ENCODE results near the gene AGPAT2.

Gene AGPAT2

DNA sequence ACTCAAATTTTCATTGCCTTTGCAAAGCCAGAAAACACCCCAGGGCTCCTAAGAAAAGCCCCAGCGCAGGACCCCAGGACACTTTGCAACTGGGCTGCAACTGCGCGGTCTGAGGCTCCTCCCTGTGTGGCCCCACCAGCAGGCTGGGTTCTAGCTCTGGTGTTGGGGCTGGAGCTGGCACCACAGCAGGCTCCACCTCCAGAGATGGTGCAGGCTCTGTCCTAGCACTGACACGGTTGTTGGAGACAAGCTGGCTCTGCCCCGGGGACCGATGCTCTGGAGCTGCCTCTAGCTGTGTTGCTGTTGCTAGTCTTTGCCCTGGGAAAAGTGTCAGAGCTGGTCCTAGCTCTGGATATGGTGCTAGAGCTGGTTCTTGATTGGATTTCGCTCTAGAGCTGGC, 41.9 kb upstream of the AGPAT2 start:
- H3K4me3 ChIP-seq (ENCODE audit: low read depth, low read length): peak overlapping the region; percentile 78
- TF ChIP-seq, protein P1, sequence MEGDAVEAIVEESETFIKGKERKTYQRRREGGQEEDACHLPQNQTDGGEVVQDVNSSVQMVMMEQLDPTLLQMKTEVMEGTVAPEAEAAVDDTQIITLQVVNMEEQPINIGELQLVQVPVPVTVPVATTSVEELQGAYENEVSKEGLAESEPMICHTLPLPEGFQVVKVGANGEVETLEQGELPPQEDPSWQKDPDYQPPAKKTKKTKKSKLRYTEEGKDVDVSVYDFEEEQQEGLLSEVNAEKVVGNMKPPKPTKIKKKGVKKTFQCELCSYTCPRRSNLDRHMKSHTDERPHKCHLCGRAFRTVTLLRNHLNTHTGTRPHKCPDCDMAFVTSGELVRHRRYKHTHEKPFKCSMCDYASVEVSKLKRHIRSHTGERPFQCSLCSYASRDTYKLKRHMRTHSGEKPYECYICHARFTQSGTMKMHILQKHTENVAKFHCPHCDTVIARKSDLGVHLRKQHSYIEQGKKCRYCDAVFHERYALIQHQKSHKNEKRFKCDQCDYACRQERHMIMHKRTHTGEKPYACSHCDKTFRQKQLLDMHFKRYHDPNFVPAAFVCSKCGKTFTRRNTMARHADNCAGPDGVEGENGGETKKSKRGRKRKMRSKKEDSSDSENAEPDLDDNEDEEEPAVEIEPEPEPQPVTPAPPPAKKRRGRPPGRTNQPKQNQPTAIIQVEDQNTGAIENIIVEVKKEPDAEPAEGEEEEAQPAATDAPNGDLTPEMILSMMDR (IDR thresholded peaks at IDR 0.05; ENCODE audit: low read depth, low read length, missing control alignments): no peak
- DNase-seq (ENCODE audit: low read depth): no peak
- in situ Hi-C loops (cut with HindIII; ENCODE audit: low sequenced_read_pairs): no loop called here

DNA sequence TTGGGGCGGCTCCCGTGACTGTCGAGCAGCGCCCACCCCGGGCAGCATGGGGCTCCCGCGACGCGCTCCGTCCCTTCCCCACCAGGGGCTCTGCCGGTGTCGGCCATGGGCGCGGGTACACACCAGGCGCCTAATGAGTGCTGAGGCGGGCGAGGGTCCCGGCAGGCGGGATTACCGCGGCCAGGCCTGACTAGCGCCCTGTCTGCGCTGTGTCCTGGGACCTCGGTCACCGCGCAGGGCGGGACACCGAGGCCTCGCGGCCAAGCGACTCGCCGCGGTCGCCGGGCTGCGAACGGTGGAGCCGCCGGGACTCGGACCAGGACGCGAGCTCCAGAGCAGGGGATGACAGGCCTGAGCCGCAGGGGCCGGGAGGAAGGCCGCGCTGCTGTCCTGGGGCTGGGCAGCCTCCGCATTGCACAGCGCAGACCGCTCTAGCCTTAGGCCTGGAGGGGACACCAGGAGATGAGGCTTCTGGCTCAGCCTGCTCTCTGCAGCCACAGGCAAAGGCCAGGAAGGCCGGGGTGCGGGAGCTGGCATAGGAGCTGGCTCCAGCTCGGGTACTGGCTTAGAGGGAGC, 41.4 kb upstream of the AGPAT2 start:
- in situ Hi-C loops (cut with HindIII; ENCODE audit: low sequenced_read_pairs): no loop called here
- DNase-seq (ENCODE audit: low read depth): no peak
- TF ChIP-seq, protein P1 (IDR thresholded peaks at IDR 0.05; ENCODE audit: low read depth, low read length, missing control alignments): no peak
- peak overlapping the region; percentile 78 for H3K4me3 ChIP-seq (ENCODE audit: low read depth, low read length)

DNA sequence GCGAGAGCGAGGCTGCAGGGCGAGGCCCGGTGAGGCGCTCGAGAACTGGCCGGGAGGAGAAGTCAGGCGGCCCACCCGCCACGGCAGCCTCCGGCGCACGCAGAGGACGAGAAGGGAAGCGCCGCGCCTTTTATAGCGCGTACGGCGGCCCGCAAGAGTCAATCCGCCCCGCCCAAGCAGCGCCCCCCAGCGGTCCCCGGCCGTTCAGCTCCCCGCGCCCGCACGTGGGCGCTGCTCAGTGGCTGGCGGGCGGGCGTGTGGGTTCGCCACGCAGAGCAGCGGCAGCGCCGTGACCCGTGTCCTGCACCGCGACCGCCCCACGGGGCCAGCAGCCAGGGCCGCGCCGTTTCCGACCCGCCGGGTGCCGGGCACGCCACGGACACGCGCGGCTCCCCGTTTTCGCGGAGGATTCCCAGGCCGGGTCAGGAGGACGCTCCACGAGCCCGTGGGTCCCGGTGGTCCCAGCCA, 40.9 kb upstream of the AGPAT2 start:
- DNase-seq (ENCODE audit: low read depth): peak; percentile 61
- in situ Hi-C loops (cut with HindIII; ENCODE audit: low sequenced_read_pairs): no loop called here
- TF ChIP-seq, protein P1 (IDR thresholded peaks at IDR 0.05; ENCODE audit: low read depth, low read length, missing control alignments): peak; percentile 70
- H3K4me3 ChIP-seq (ENCODE audit: low read depth, low read length): peak overlapping the region; percentile 78

DNA sequence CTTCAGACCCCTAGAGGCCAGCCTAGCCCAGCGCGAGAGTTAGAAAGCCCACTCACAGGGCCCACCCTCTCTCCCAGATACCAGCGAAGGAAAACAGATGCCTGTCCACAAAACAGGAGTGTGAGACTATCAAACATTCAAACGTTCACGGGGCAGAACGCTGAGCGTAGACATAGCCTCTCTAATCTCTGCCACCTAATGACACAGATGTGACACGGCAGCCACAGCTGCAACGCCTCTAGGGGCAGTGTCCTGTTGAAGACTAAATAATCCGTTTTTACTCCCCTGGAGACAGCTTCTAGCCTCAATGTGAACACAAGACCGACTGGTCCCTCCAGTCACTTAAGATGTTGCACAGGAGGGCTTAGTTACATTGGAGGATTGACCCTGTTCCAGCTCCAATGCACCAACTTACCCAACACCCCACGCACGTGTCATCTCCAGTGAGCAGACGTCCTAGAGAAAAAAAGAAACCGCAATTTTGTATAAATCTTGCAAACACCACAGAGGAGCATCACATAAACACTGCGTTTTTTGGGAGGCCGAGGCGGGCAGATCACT, 39.5 kb upstream of the AGPAT2 start:
- in situ Hi-C loops (cut with HindIII; ENCODE audit: low sequenced_read_pairs): no loop called here
- peak overlapping the region; percentile 78 for H3K4me3 ChIP-seq (ENCODE audit: low read depth, low read length)
- DNase-seq (ENCODE audit: low read depth): no peak
- TF ChIP-seq, protein P1 (IDR thresholded peaks at IDR 0.05; ENCODE audit: low read depth, low read length, missing control alignments): peak; percentile 48

DNA sequence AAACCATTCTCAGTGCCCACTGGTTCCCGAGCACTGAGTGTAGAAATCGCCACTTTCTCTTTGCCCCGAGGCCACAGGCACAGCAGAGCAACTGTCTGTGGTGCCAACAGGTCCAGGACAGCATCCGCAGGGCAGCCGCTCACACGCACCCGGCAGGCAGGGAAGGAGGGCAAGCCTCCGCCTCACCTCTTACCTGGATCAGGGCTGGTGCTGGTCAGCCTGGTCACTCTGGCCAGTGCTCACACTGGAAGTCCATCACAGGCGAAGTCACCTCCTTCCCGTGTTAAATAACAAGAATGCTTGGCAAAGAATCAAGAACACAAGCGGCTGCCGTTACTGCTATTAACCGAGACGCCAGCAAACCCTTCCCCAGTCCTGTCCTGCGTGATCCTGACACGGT, 38.9 kb upstream of the AGPAT2 start:
- TF ChIP-seq, protein P1 (IDR thresholded peaks at IDR 0.05; ENCODE audit: low read depth, low read length, missing control alignments): no peak
- in situ Hi-C loops (cut with HindIII; ENCODE audit: low sequenced_read_pairs): no loop called here
- no peak for DNase-seq (ENCODE audit: low read depth)
- H3K4me3 ChIP-seq (ENCODE audit: low read depth, low read length): peak overlapping the region; percentile 78

DNA sequence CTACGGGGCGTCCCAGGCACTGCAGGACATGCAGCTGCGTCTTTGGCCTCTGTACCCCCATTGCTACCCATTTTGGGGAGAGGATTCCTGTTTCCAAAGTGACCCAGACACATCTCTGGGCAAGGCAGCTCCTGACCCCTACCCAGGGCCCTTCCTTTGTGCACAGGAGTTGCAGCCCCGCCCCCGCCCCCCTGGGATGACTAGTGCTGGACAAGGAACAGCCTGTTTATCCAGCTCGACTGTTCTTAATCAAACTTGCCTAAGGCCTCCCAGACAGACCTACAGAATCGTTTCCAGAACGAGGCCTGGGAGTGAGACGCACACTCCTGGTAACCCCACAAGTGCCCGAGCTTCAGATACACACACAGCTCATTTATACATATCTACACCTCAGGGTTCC, 38.4 kb upstream of the AGPAT2 start:
- TF ChIP-seq, protein P1 (IDR thresholded peaks at IDR 0.05; ENCODE audit: low read depth, low read length, missing control alignments): no peak
- H3K4me3 ChIP-seq (ENCODE audit: low read depth, low read length): no peak overlapping the region
- no peak for DNase-seq (ENCODE audit: low read depth)
- in situ Hi-C loops (cut with HindIII; ENCODE audit: low sequenced_read_pairs): no loop called here
